MG63 (cell line): ENCODE data around the gene ARSA. TPM values are rescaled to one million over a fixed set of nuclear protein-coding genes. Genes with fewer than 3 reads are reported as not detected.
"Not testable (repeated sequence)": the region's sequence is repeated elsewhere in the genome, so short reads cannot be mapped to it uniquely, and the experiment has no call there.

Experiments
- DNase-seq: peaks from one replicate; pipeline ENCODE4 v3.0.0-alpha.2; 2020
- H3K27me3 ChIP-seq: fragments of 250-450 bp; sonication (Bioruptor Pico); 2 replicates; pipeline ENCODE4 v1.5.1; 2020; ENCODE audit warnings: mild to moderate bottlenecking, moderate library complexity
- H3K36me3 ChIP-seq: fragments of 250-450 bp; sonication (Bioruptor Pico); 2 replicates; pipeline ENCODE4 v1.5.1; 2020; ENCODE audit warnings: mild to moderate bottlenecking, moderate library complexity
- H3K4me3 ChIP-seq: fragments of 250-450 bp; sonication (Bioruptor Pico); 2 replicates; pipeline ENCODE4 v1.5.1; 2020; ENCODE audit warnings: mild to moderate bottlenecking, moderate library complexity
- H3K9me3 ChIP-seq: fragments of 250-450 bp; sonication (Bioruptor Pico); 2 replicates; pipeline ENCODE4 v1.5.1; 2020; ENCODE audit warnings: mild to moderate bottlenecking, moderate library complexity
- total RNA-seq: library from RNA; depleted of rRNA; stranded (reverse); fragments of >200 nt; shearing (Covaris generic); gene quantifications from 2 replicates; pipeline ENCODE4 v1.2.3, GENCODE V29; 2014; ENCODE audit warnings: low replicate concordance

Gene ARSA
- total RNA-seq, 1 experiment from 2014 or later, result 16.0 TPM

- DNase-seq, result no peak
- Histone ChIP-seq H3K9me3 (no peaks in the 10 kb centered on the region), H3K27me3 (peaks cover 3% of the 10 kb centered on the region), H3K36me3 (no peaks in the 10 kb centered on the region), H3K4me3 (peak overlapping the region; percentile 76)
Observed at GRCh38 chr22:50626850-50627641, 906 bp downstream of the ARSA start.

GRCh38 chr22:50626314-50626849, 1.6 kb downstream of the ARSA start:
- Histone ChIP-seq H3K9me3 (no peaks in the 10 kb centered on the region), H3K36me3 (no peaks in the 10 kb centered on the region), H3K4me3 (no peak overlapping the region), H3K27me3 (peaks cover 5% of the 10 kb centered on the region)
- no peak for DNase-seq

- H3K36me3 ChIP-seq, result no peaks in the 10 kb centered on the region
- no peaks in the 10 kb centered on the region for H3K9me3 ChIP-seq
- DNase-seq, result no peak
- H3K27me3 ChIP-seq, result peaks cover 5% of the 10 kb centered on the region
- no peak overlapping the region for H3K4me3 ChIP-seq
Observed at GRCh38 chr22:50625568-50626313, 2.2 kb downstream of the ARSA start.

GRCh38 chr22:50625131-50625567, 2.8 kb downstream of the ARSA start:
- Histone ChIP-seq H3K9me3 (no peaks in the 10 kb centered on the region), H3K4me3 (no peak overlapping the region)

GRCh38 chr22:50624347-50625130, 3.4 kb downstream of the ARSA start:
- no peaks in the 10 kb centered on the region for H3K9me3 ChIP-seq
- DNase-seq, result no peak
- peaks cover 10% of the 10 kb centered on the region for H3K27me3 ChIP-seq
- no peaks in the 10 kb centered on the region for H3K36me3 ChIP-seq
- no peak overlapping the region for H3K4me3 ChIP-seq

More at GRCh38 chr22:50625131-50625567, 2.8 kb downstream of the ARSA start:
- DNase-seq, result no peak
- Histone ChIP-seq H3K36me3 (no peaks in the 10 kb centered on the region), H3K27me3 (peaks cover 5% of the 10 kb centered on the region)

GRCh38 chr22:50622723-50623327, 5.1 kb downstream of the ARSA start:
- Histone ChIP-seq H3K9me3 (no peaks in the 10 kb centered on the region), H3K36me3 (no peaks in the 10 kb centered on the region), H3K4me3 (no peak overlapping the region), H3K27me3 (peaks cover 10% of the 10 kb centered on the region)
- no peak for DNase-seq

- Histone ChIP-seq H3K36me3 (no peaks in the 10 kb centered on the region), H3K9me3 (no peaks in the 10 kb centered on the region), H3K27me3 (peaks cover 10% of the 10 kb centered on the region), H3K4me3 (no peak overlapping the region)
- DNase-seq, result no peak
Observed at GRCh38 chr22:50621948-50622722, 5.8 kb downstream of the ARSA start.

GRCh38 chr22:50621356-50621880, 6.5 kb downstream of the ARSA start:
- H3K27me3 ChIP-seq, result peaks cover 10% of the 10 kb centered on the region
- no peak overlapping the region for H3K4me3 ChIP-seq
- DNase-seq, result no peak
- H3K9me3 ChIP-seq, result no peaks in the 10 kb centered on the region
- no peaks in the 10 kb centered on the region for H3K36me3 ChIP-seq

GRCh38 chr22:50620593-50621355, 7.2 kb downstream of the ARSA start:
- peak; percentile 37 for DNase-seq
- H3K9me3 ChIP-seq, result no peaks in the 10 kb centered on the region
- no peaks in the 10 kb centered on the region for H3K36me3 ChIP-seq
- H3K27me3 ChIP-seq, result peaks cover 10% of the 10 kb centered on the region
- H3K4me3 ChIP-seq, result peak overlapping the region; percentile 32; the same call in 1 of the 2 replicates

- not testable (repeated sequence) for DNase-seq, H3K36me3 ChIP-seq, H3K9me3 ChIP-seq, H3K27me3 ChIP-seq, H3K4me3 ChIP-seq
Observed at GRCh38 chr22:50614296-50614695, 13.7 kb downstream of the ARSA start.

- peak; percentile 73 for DNase-seq
Observed at GRCh38 chr22:50613291-50613981, 14.5 kb downstream of the ARSA start.

GRCh38 chr22:50612528-50613221, 15.3 kb downstream of the ARSA start:
- Histone ChIP-seq H3K27me3 (no peaks in the 10 kb centered on the region), H3K9me3 (no peaks in the 10 kb centered on the region), H3K4me3 (no peak overlapping the region), H3K36me3 (no peaks in the 10 kb centered on the region)
- DNase-seq, result no peak

More at GRCh38 chr22:50613291-50613981, 14.5 kb downstream of the ARSA start:
- Histone ChIP-seq H3K36me3 (no peaks in the 10 kb centered on the region), H3K27me3 (no peaks in the 10 kb centered on the region), H3K4me3 (no peak overlapping the region), H3K9me3 (no peaks in the 10 kb centered on the region)

- DNase-seq, result no peak
- Histone ChIP-seq H3K4me3 (no peak overlapping the region), H3K9me3 (no peaks in the 10 kb centered on the region), H3K27me3 (no peaks in the 10 kb centered on the region), H3K36me3 (no peaks in the 10 kb centered on the region)
Observed at GRCh38 chr22:50612168-50612527, 15.8 kb downstream of the ARSA start.
